Fibroblast of lung (primary cell): ENCODE data around the gene USO1. TPM values are rescaled to one million over a fixed set of nuclear protein-coding genes. Genes with fewer than 3 reads are reported as not detected.

ENCODE experiments used
- DNase-seq, 2 donors: peaks; one replicate each; pipeline versions ENCODE4 v3.0.0 to v3.0.0-alpha.2; 2010; ENCODE audit warnings: low read depth in 2 of 2
- H2AFZ ChIP-seq: 2 replicates; pipeline ENCODE4 v1.5.1; 2012; ENCODE audit warnings: low read length, control low read depth, inconsistent platforms
- H3K27ac ChIP-seq: 2 replicates; pipeline ENCODE4 v1.5.1; 2011; ENCODE audit warnings: low read length, control low read depth; ENCODE audit not compliant: insufficient read depth
- H3K27me3 ChIP-seq: 2 replicates; pipeline ENCODE4 v1.5.1; 2011; ENCODE audit warnings: mild to moderate bottlenecking, low read length; ENCODE audit not compliant: control insufficient read depth, insufficient read depth
- H3K36me3 ChIP-seq: 2 replicates; pipeline ENCODE4 v1.5.1; 2011; ENCODE audit warnings: low read length; ENCODE audit not compliant: control insufficient read depth, insufficient read depth
- H3K4me1 ChIP-seq: 2 replicates; pipeline ENCODE4 v1.5.1; 2011; ENCODE audit warnings: low read length; ENCODE audit not compliant: control insufficient read depth, insufficient read depth; ENCODE audit errors: extremely low read depth
- H3K4me2 ChIP-seq: 2 replicates; pipeline ENCODE4 v1.5.1; 2011; ENCODE audit warnings: low read length, control low read depth; ENCODE audit not compliant: insufficient read depth; ENCODE audit errors: extremely low read depth
- H3K4me3 ChIP-seq, 4 experiments: fragments of 200-600 bp in 1 of 4; sonication (generic) in 1 of 4; replicated peaks in 1 of 4; 2 replicates each; pipeline ENCODE4 v1.5.1; 2011 to 2016; ENCODE audit warnings: low read length in 4 of 4, low read depth in 3 of 4, mild to moderate bottlenecking in 3 of 4, control low read depth in 2 of 4, inconsistent platforms in 1 of 4, mixed read lengths in 1 of 4; ENCODE audit not compliant: insufficient read depth in 1 of 4; ENCODE audit errors: control extremely low read depth in 1 of 4
- H3K79me2 ChIP-seq: 2 replicates; pipeline ENCODE4 v1.5.1; 2012; ENCODE audit warnings: mild to moderate bottlenecking, low read length, inconsistent platforms; ENCODE audit not compliant: control insufficient read depth, insufficient read depth
- H3K9ac ChIP-seq: 2 replicates; pipeline ENCODE4 v1.5.1; 2011; ENCODE audit warnings: mild to moderate bottlenecking, low read length, control low read depth; ENCODE audit not compliant: insufficient read depth
- H3K9me3 ChIP-seq: 2 replicates; pipeline ENCODE4 v1.5.1; 2012; ENCODE audit warnings: low read depth, low read length; ENCODE audit not compliant: control insufficient read depth, insufficient read depth
- H4K20me1 ChIP-seq: 2 replicates; pipeline ENCODE4 v1.5.1; 2011; ENCODE audit warnings: low read length; ENCODE audit not compliant: control insufficient read depth, insufficient read depth; ENCODE audit errors: extremely low read depth
- CTCF ChIP-seq, 2 donors: IDR thresholded peaks in 1 of 2; conservative IDR thresholded peaks in 1 of 2; 1 replicate in 1 of 2; 2 replicates in 1 of 2; pipeline ENCODE4 v1.5.1; 2011 to 2012; ENCODE audit warnings: low read length in 2 of 2, control low read depth in 1 of 2, inconsistent platforms in 1 of 2, low read depth in 1 of 2, mild to moderate bottlenecking in 1 of 2
- EZH2 ChIP-seq: IDR thresholded peaks from 2 replicates; pipeline ENCODE4 v1.5.1; 2012; ENCODE audit warnings: low read length, control low read depth, mild to moderate bottlenecking; ENCODE audit errors: missing control alignments
- polyA minus RNA-seq: library from RNA; depleted of rRNA, polyadenylated mRNA; stranded (reverse); fragments of >200 nt; gene quantifications from 2 replicates; pipeline ENCODE4 v1.2.3, GENCODE V29; 2011; ENCODE audit warnings: low replicate concordance
- polyA plus RNA-seq, 2 donors: library from polyadenylated mRNA; depleted of rRNA in 1 of 2; stranded (reverse) in 1 of 2; unstranded in 1 of 2; fragments of >200 nt; gene quantifications; 2 replicates each; pipeline ENCODE4 v1.2.1, GENCODE V29; 2011 to 2012; ENCODE audit warnings: missing spikeins in 1 of 2
- total RNA-seq: library from RNA; depleted of rRNA; stranded (reverse); fragments of >200 nt; gene quantifications from 2 replicates; pipeline ENCODE4 v1.2.1, GENCODE V29; 2014

Gene USO1
- 101 and 123 TPM in 2 replicates for total RNA-seq
- polyA plus RNA-seq = 83.5 and 130 TPM in 2 replicates
- polyA plus RNA-seq (2012) = 56.4 and 82.8 TPM in 2 replicates
- polyA minus RNA-seq = 24.2 and 27.1 TPM in 2 replicates

- H3K79me2 ChIP-seq = peaks cover 48% of the 10 kb centered on the region
These were observed at the start of gene USO1 for GRCh38 chr4:75724066-75724866. Gene USO1 (plus strand): TSS chr4:75724577. CDS start chr4:75724820, 243 bp downstream.

GRCh38 chr4:75675004-75675531 is 49.3 kb upstream of the USO1 start:
- H3K4me3 ChIP-seq = no peak overlapping the region
- H3K4me2 ChIP-seq = no peak overlapping the region
- H3K36me3 ChIP-seq = no peaks in the 10 kb centered on the region
- H3K9ac ChIP-seq = no peak overlapping the region
- H4K20me1 ChIP-seq = peaks cover 2% of the 10 kb centered on the region
- no peaks in the 10 kb centered on the region for H3K27me3 ChIP-seq
- H2AFZ ChIP-seq = no peak overlapping the region
- TF ChIP-seq CTCF (conservative IDR thresholded peaks at IDR 0.05 in 1 of 2, IDR thresholded peaks at IDR 0.05 in 1 of 2; ENCODE audit: low read depth in 1 of 2, low read length in 2 of 2) = no peak
- H3K4me1 ChIP-seq = peaks cover 8% of the 10 kb centered on the region
- DNase-seq = no peak
- peaks cover 31% of the 10 kb centered on the region for H3K79me2 ChIP-seq
- no peak overlapping the region for H3K27ac ChIP-seq
- H3K9me3 ChIP-seq = no peaks in the 10 kb centered on the region

More at GRCh38 chr4:75724066-75724866, at the start of gene USO1:
- Histone ChIP-seq H3K27me3 (no peaks in the 10 kb centered on the region), H3K36me3 (no peaks in the 10 kb centered on the region), H4K20me1 (no peaks in the 10 kb centered on the region), H3K4me2 (peak within 1 kb of the TSS; percentile 82), H3K9ac (peak within 1 kb of the TSS; percentile 99), H3K4me3 (peak within 1 kb of the TSS; percentile 88 to 96 (median 93)), H3K9me3 (no peaks in the 10 kb centered on the region), H3K27ac (peak within 1 kb of the TSS; percentile 99), H2AFZ (peak within 1 kb of the TSS; percentile 64), H3K4me1 (peaks cover 3% of the 10 kb centered on the region)
- TF ChIP-seq CTCF (conservative IDR thresholded peaks at IDR 0.05 in 1 of 2, IDR thresholded peaks at IDR 0.05 in 1 of 2; ENCODE audit: low read depth in 1 of 2, low read length in 2 of 2) = peak; percentile 88 to 92
- no peak for TF ChIP-seq EZH2
- DNase-seq = peak; percentile 99

GRCh38 chr4:75678473-75678872 is 45.9 kb upstream of the USO1 start:
- no peaks in the 10 kb centered on the region for H3K36me3 ChIP-seq
- no peak overlapping the region for H3K4me2 ChIP-seq
- TF ChIP-seq CTCF (conservative IDR thresholded peaks at IDR 0.05 in 1 of 2, IDR thresholded peaks at IDR 0.05 in 1 of 2; ENCODE audit: low read depth in 1 of 2, low read length in 2 of 2) (no peak), EZH2 (no peak)
- DNase-seq = no peak
- H3K4me3 ChIP-seq = no peak overlapping the region
- H4K20me1 ChIP-seq = no peaks in the 10 kb centered on the region
- H2AFZ ChIP-seq = no peak overlapping the region
- no peaks in the 10 kb centered on the region for H3K27me3 ChIP-seq
- H3K27ac ChIP-seq = no peak overlapping the region
- H3K9ac ChIP-seq = no peak overlapping the region
- H3K4me1 ChIP-seq = peaks cover 3% of the 10 kb centered on the region
- no peaks in the 10 kb centered on the region for H3K79me2 ChIP-seq
- H3K9me3 ChIP-seq = no peaks in the 10 kb centered on the region
